K562 (cell line): Measurements from ENCODE around the gene R3HDM2. TPM values are rescaled to one million over a fixed set of nuclear protein-coding genes. Genes with fewer than 3 reads are reported as not detected.
A peak's percentile ranks its signal among the peaks of the same experiment; 100 is the strongest.

Experiments
- ATAC-seq: fragments of 200-7000 bp; cut with Tn5 transposase; 3 replicates; pipeline ENCODE4 v1.9.1; 2020; ENCODE audit warnings: moderate library complexity
- BruUV-seq: library from RNA; stranded (reverse); fragments of 400-500 nt; replicated peaks from 2 replicates; lab custom pipeline; 2021; lab: Mats Ljungman, UMichigan
- CTCF ChIA-PET: fragments of 300-600 bp; formaldehyde crosslinking; extraction: SDS; loops from one replicate; lab custom pipeline; 2021; ENCODE audit warnings: low intra/inter-chr PET ratio; lab: Yijun Ruan, JAX
- POLR2A ChIA-PET: fragments of 300-600, 350-650 bp; sonication (Branson Sonifier 250); formaldehyde crosslinking; extraction: SDS; loops from one replicate; lab custom pipeline; 2021; ENCODE audit warnings: antibody characterized with exemption, inconsistent platforms; lab: Yijun Ruan, JAX
- DNase-seq, 4 experiments: peaks; one replicate each; pipeline versions ENCODE4 v3.0.0 to v3.0.0-alpha.2; 2011 to 2018; ENCODE audit warnings: low spot score in 3 of 4, mixed read lengths in 3 of 4; ENCODE audit errors: extremely low read depth in 1 of 4
- FAIRE-seq: peaks from 2 replicates; lab custom pipeline; 2011; peaks lifted over from hg19 to GRCh38; lab: Jason Lieb, UNC
- H2AFZ ChIP-seq: 2 replicates; pipeline ENCODE4 v1.6.0; 2011; ENCODE audit warnings: low read depth, low read length, control low read depth, inconsistent platforms
- H3K27ac ChIP-seq: fragments of 200-600 bp; 3 replicates; pipeline ENCODE4 v1.8.0; 2011; ENCODE audit warnings: low read depth, mild to moderate bottlenecking, control low read depth, inconsistent platforms, low read length, moderate library complexity, mixed read lengths; ENCODE audit errors: extremely low read depth
- H3K27me3 ChIP-seq, 2 experiments: fragments of 300-600 bp in 1 of 2; 2 replicates in 1 of 2; 3 replicates in 1 of 2; pipeline versions ENCODE4 v1.6.0 to v1.8.0; 2011; ENCODE audit warnings: inconsistent platforms in 2 of 2, low read length in 2 of 2, mild to moderate bottlenecking in 1 of 2, mixed read lengths in 1 of 2, moderate library complexity in 1 of 2; ENCODE audit not compliant: control insufficient read depth in 2 of 2, insufficient read depth in 2 of 2
- H3K36me3 ChIP-seq: fragments of 300-600 bp; 3 replicates; pipeline ENCODE4 v1.8.0; 2011; ENCODE audit warnings: mild to moderate bottlenecking, low read length, inconsistent platforms; ENCODE audit not compliant: control insufficient read depth, insufficient read depth
- H3K4me1 ChIP-seq, 2 experiments: fragments of 200-600 bp in 1 of 2; replicated peaks in 1 of 2; 2 replicates in 1 of 2; 3 replicates in 1 of 2; pipeline versions ENCODE4 v1.5.1 to v1.8.0; 2011; ENCODE audit warnings: inconsistent platforms in 2 of 2, low read length in 2 of 2, mild to moderate bottlenecking in 1 of 2, mixed read lengths in 1 of 2, moderate library complexity in 1 of 2; ENCODE audit not compliant: control insufficient read depth in 2 of 2, insufficient read depth in 2 of 2
- H3K4me2 ChIP-seq: 2 replicates; pipeline ENCODE4 v1.6.1; 2011; ENCODE audit warnings: low read length, control low read depth, inconsistent platforms, mixed read lengths; ENCODE audit not compliant: insufficient read depth
- H3K4me3 ChIP-seq: fragments of 200-600 bp; sonication (generic), shearing (Covaris generic); 2 replicates; pipeline ENCODE4 v1.5.1; 2016; ENCODE audit warnings: control low read depth, inconsistent platforms
- H3K79me2 ChIP-seq: fragments of 200-600 bp; 3 replicates; pipeline ENCODE4 v1.8.0; 2011; ENCODE audit warnings: low read length, inconsistent platforms; ENCODE audit not compliant: control insufficient read depth, insufficient read depth
- H3K9ac ChIP-seq, 2 experiments: 2 replicates each; pipeline versions ENCODE4 v1.6.0 to v1.6.1; 2011; ENCODE audit warnings: low read depth in 2 of 2, low read length in 2 of 2, control low read depth in 1 of 2, inconsistent platforms in 1 of 2, mild to moderate bottlenecking in 1 of 2, mixed read lengths in 1 of 2; ENCODE audit not compliant: insufficient read depth in 1 of 2
- H3K9me1 ChIP-seq: one replicate; pipeline ENCODE4 v1.6.0; 2011; ENCODE audit warnings: inconsistent platforms, mild to moderate bottlenecking, low read length, moderate library complexity; ENCODE audit not compliant: control insufficient read depth, insufficient read depth
- H3K9me3 ChIP-seq: replicated peaks from 2 replicates; pipeline ENCODE4 v1.5.1; 2011; ENCODE audit warnings: low read depth, low read length, inconsistent platforms; ENCODE audit not compliant: control insufficient read depth, insufficient read depth
- H4K20me1 ChIP-seq: replicated peaks from 2 replicates; pipeline ENCODE4 v1.6.1; 2011; ENCODE audit warnings: low read length, inconsistent platforms, mixed read lengths; ENCODE audit not compliant: control insufficient read depth, insufficient read depth
- CBFB ChIP-seq: sonication (generic); formaldehyde crosslinking; IDR thresholded peaks from 2 replicates; pipeline ENCODE4 v1.4.0; 2020; ENCODE audit warnings: mild to moderate bottlenecking, missing genetic modification reagents
- EGR1 ChIP-seq: fragments of 450-650 bp; conservative IDR thresholded peaks from 2 replicates; pipeline ENCODE4 v1.6.1; 2017; ENCODE audit warnings: mild to moderate bottlenecking
- ELF4 ChIP-seq: fragments of 450-650 bp; formaldehyde crosslinking; IDR thresholded peaks from 2 replicates; pipeline ENCODE4 v1.4.0; 2022; ENCODE audit warnings: missing genetic modification characterization
- ESRRA ChIP-seq: fragments of 450-650 bp; IDR thresholded peaks from 2 replicates; pipeline ENCODE4 v1.6.1; 2014; ENCODE audit warnings: low read depth, mild to moderate bottlenecking, moderate library complexity, borderline replicate concordance
- FIP1L1 ChIP-seq: fragments of 200-400 bp; formaldehyde crosslinking; IDR thresholded peaks from 2 replicates; pipeline ENCODE4 v1.6.1; 2018; ENCODE audit warnings: mild to moderate bottlenecking, low read depth, low read length; ENCODE audit not compliant: poor library complexity, severe bottlenecking
- FUS ChIP-seq: fragments of 200-400 bp; formaldehyde crosslinking; optimal IDR thresholded peaks from 2 replicates; pipeline ENCODE3; 2017; ENCODE audit warnings: low read depth, low read length
- GTF2F1 ChIP-seq: IDR thresholded peaks from 2 replicates; pipeline ENCODE4 v1.6.1; 2011; ENCODE audit warnings: low read depth, low read length, improper control_type of control experiment
- HOMEZ ChIP-seq: fragments of 250-450 bp; sonication (Bioruptor Pico); IDR thresholded peaks from 2 replicates; pipeline ENCODE4 v1.4.0; 2020; ENCODE audit warnings: mild to moderate bottlenecking, moderate library complexity
- KLF10 ChIP-seq: fragments of 250-450 bp; sonication (Bioruptor Pico); IDR thresholded peaks from 2 replicates; pipeline ENCODE4 v1.6.1; 2021; ENCODE audit warnings: matching md5 sums
- MAX ChIP-seq: sonication (generic); formaldehyde crosslinking; IDR thresholded peaks from 2 replicates; pipeline ENCODE4 v1.9.0; 2022; ENCODE audit warnings: mild to moderate bottlenecking, missing genetic modification reagents
- NBN ChIP-seq: fragments of 450-650 bp; IDR thresholded peaks from 2 replicates; pipeline ENCODE4 v1.6.1; 2016; ENCODE audit warnings: low read depth, mild to moderate bottlenecking
- NUFIP1 ChIP-seq: fragments of 450-650 bp; IDR thresholded peaks from 2 replicates; pipeline ENCODE4 v1.6.1; 2018; ENCODE audit not compliant: partially characterized antibody
- POLR2G ChIP-seq: fragments of 200-400 bp; formaldehyde crosslinking; IDR thresholded peaks from 2 replicates; pipeline ENCODE4 v1.6.1; 2017; ENCODE audit warnings: low read depth, mild to moderate bottlenecking, antibody characterized with exemption, low read length, moderate library complexity
- POLR3G ChIP-seq: IDR thresholded peaks from 2 replicates; pipeline ENCODE4 v1.6.1; 2011; ENCODE audit not compliant: insufficient read length, insufficient replicate concordance; ENCODE audit errors: extremely low read depth
- PTTG1 ChIP-seq: fragments of 450-650 bp; IDR thresholded peaks from 2 replicates; pipeline ENCODE4 v1.6.1; 2016; ENCODE audit warnings: low read depth, mild to moderate bottlenecking, missing genetic modification characterization, missing compliant biosample characterization
- SUPT5H ChIP-seq: fragments of 450-650 bp; IDR thresholded peaks from 2 replicates; pipeline ENCODE4 v1.6.1; 2016
- TAL1 ChIP-seq: fragments of 450-650 bp; IDR thresholded peaks from 2 replicates; pipeline ENCODE4 v1.6.1; 2016; ENCODE audit warnings: mild to moderate bottlenecking
- TFAP4 ChIP-seq: sonication (generic); formaldehyde crosslinking; IDR thresholded peaks from 2 replicates; pipeline ENCODE4 v1.8.0; 2022; ENCODE audit warnings: missing genetic modification reagents, mild to moderate bottlenecking, moderate library complexity, borderline replicate concordance
- TRIM28 ChIP-seq: fragments of 450-650 bp; IDR thresholded peaks from 2 replicates; pipeline ENCODE4 v1.6.1; 2017
- ZNF24 ChIP-seq: fragments of 450-650 bp; IDR thresholded peaks from 2 replicates; pipeline ENCODE4 v1.6.1; 2016
- WGBS: fragments of 100-300 bp; shearing (Covaris generic); methylation state at CpG from one replicate; pipeline ENCODE4 v1.1.6; 2016; ENCODE audit warnings: low coverage, mixed read lengths; ENCODE audit not compliant: insufficient coverage; ENCODE audit errors: missing lambda C conversion rate; 5-methylcytosine and 5-hydroxymethylcytosine counted together
- in situ Hi-C: fragments of 300-500 bp; cut with MboI; formaldehyde crosslinking; loops from 4 replicates; pipeline ENCODE4 v1.15.0; 2018; ENCODE audit warnings: inconsistent platforms, mixed read lengths
- intact Hi-C: fragments of 100-400 bp; cut with micrococcal nuclease; formaldehyde crosslinking; loops from 2 replicates; pipeline ENCODE4 v1.14.2; 2022
- polyA plus RNA-seq, 8 experiments: library from polyadenylated mRNA; depleted of rRNA in 4 of 8; stranded (reverse) in 5 of 8; unstranded in 3 of 8; fragments of >200 nt; fragmentation: Nextera tagmentation in 2 of 8; fragmentation: Illumina TruSeq in 1 of 8; extraction: Ambion mirVana in 2 of 8; extraction: Trizol in 1 of 8; gene quantifications; 2 replicates each; pipeline versions ENCODE4 v1.2.1 to v1.2.3, GENCODE V29; 2011 to 2014; ENCODE audit warnings: inconsistent platforms in 1 of 8, missing spikeins in 1 of 8
- total RNA-seq, 7 experiments: library from RNA; depleted of rRNA in 6 of 7; stranded (reverse); fragments of >200 nt in 6 of 7; fragmentation: Illumina TruSeq in 2 of 7; extraction: Trizol in 2 of 7; gene quantifications; 2 replicates each; pipeline versions ENCODE4 v1.2.1 to v1.2.3, GENCODE V29; 2011 to 2021; ENCODE audit warnings: low replicate concordance in 1 of 7

R3HDM2 gene
- total and polyA plus RNA-seq, 9 of the 15 experiments (the other 6 are each of a cell fraction or from before 2014, with no cell fraction given): 3.3 to 18.8 (median 9.0) TPM

DNA sequence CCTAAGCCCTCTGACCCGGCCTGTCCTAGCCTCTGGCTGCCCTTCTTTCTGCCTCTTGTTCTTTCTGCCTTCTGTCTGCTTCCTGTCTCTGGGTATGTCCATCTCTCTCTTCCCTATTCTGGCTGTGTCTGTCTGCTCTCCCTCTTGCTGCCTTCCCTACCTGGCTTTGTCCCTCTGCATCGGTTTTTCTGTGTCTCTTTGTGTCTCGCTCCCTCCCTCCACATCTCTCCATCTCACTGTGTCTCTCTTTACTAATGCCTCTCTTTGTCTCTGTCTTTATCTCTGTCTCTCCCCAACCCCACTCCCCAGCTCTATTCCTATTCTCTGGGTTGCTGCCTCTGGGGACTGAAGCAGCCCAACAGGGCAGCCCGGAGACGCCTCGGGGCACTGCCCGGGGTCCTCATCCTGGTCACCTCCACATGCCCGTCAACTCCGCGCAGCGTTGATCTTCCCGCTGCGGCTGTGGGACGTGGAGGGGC lies 191.2 kb downstream of the R3HDM2 start (continued):
- TF ChIP-seq POLR2G: no peak

DNA sequence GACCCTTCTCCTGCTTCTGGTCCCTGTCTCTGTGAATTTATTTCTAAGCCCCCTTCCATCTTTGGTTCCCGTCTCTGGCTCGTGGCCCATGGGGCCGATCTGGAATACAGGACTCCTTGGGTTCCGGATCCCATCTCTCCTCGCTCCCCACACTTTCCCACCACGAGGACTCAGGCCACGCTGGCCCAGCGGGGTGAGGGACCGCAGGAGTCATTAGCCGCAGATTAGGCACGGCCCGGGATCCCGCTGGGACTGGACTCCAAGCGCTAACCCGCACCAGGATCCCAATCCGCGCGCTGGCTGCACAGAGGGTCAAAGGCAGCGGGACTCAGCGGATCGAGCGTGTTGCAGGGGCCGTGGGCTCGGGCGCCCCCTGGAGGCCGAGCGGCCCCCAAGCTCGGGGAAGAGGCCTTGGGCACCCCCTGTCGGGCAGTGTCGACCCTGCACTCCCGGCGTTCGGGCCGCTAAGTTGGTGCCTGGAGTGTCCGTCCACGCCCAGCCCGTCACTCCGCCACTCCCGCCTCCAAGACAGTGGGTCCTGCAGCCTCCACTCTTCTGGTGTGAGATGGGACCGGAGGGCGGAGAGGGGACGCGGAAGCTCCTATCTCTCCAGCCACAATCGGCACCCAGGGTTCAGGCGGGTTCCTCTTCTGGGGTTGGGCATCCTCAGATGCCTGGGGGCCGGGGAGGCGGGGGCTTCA lies 191.8 kb downstream of the R3HDM2 start:
- in situ Hi-C loops (no loop called here), intact Hi-C loops (loop anchor here (1.0 kb wide), 1 partner anchor 26 kb away; no protein-coding TSS in a partner anchor)
- H3K4me1 ChIP-seq: peaks cover 48 to 87% of the 10 kb centered on the region in 2 experiments
- H3K79me2 ChIP-seq: no peaks in the 10 kb centered on the region
- 6% methylated on average over 46 of the region's 47 CpGs for WGBS
- peak overlapping the region; percentile 46 for H3K4me3 ChIP-seq
- no TSS peak for BruUV-seq
- H4K20me1 ChIP-seq: peaks cover 8% of the 10 kb centered on the region
- no peaks in the 10 kb centered on the region for H3K9me3 ChIP-seq
- peaks cover 2% of the 10 kb centered on the region for H3K9me1 ChIP-seq
- DNase-seq (peak; percentile 90 to 96 (median 93)), ATAC-seq (peak; percentile 63), FAIRE-seq (peak; percentile 73)
- H2AFZ ChIP-seq: peak overlapping the region; percentile 99
- no peak overlapping the region; the same call in 2 of the 3 replicates for H3K27ac ChIP-seq
- POLR2A ChIA-PET: interaction anchor here (0.5 to 4.7 kb wide), 9 partner anchors 9 to 593 kb away, joined by 3 to 33 read pairs (median 3); partner anchors contain the start of genes ATP5F1B and SHMT2
- CTCF ChIA-PET: interaction anchor here (0.6 to 6.6 kb wide), 6 partner anchors 18 to 231 kb away, joined by 3 to 186 read pairs (median 3); partner anchors contain the start of gene NXPH4
- peak overlapping the region; percentile 63 to 86; a peak in 3 of 4 replicates for H3K9ac ChIP-seq
- peak overlapping the region; percentile 84 for H3K4me2 ChIP-seq
- H3K27me3 ChIP-seq: peaks cover 2 to 23% of the 10 kb centered on the region in 2 experiments; a peak in 3 of 5 replicates
- H3K36me3 ChIP-seq: peaks cover 18% of the 10 kb centered on the region; the same call in 2 of the 3 replicates
- TF ChIP-seq ELF4 (CRISPR knock-in tag): no peak
- peak; percentile 99 for TF ChIP-seq FIP1L1
- no peak for TF ChIP-seq NUFIP1
- TF ChIP-seq HOMEZ (CRISPR knock-in tag): no peak
- no peak for TF ChIP-seq KLF10 (CRISPR knock-in tag)
- TF ChIP-seq EGR1: no peak
- peak; percentile 83 for TF ChIP-seq MAX (CRISPR knock-in tag)
- TF ChIP-seq ESRRA: peak; percentile 75
- no peak for TF ChIP-seq CBFB (CRISPR knock-in tag)
- peak; percentile 22; the same call in 1 of the 2 replicates for TF ChIP-seq ZNF24
- TF ChIP-seq TFAP4 (CRISPR knock-in tag): peak; percentile 75; the same call in 1 of the 2 replicates
- no peak for TF ChIP-seq GTF2F1
- TF ChIP-seq TRIM28: no peak
- TF ChIP-seq PTTG1 (tag): no peak
- peak; percentile 38; the same call in 1 of the 2 replicates for TF ChIP-seq NBN
- no peak for TF ChIP-seq TAL1
- TF ChIP-seq SUPT5H: no peak
- TF ChIP-seq FUS: no peak
- no peak for TF ChIP-seq POLR3G
